Inflammatory macrophage (primary cell): ENCODE data around the gene FBXL12.
"Not testable (repeated sequence)": the region's sequence is repeated elsewhere in the genome, so short reads cannot be mapped to it uniquely, and the experiment has no call there.

ENCODE experiments used
- DNase-seq, 2 donors: peaks; one replicate each; pipeline ENCODE4 v3.0.0-alpha.2; 2020 to 2022

Gene FBXL12

GRCh38 chr19:9838324-9838723, 19.4 kb upstream of the FBXL12 start:
- no peak for DNase-seq

DNA sequence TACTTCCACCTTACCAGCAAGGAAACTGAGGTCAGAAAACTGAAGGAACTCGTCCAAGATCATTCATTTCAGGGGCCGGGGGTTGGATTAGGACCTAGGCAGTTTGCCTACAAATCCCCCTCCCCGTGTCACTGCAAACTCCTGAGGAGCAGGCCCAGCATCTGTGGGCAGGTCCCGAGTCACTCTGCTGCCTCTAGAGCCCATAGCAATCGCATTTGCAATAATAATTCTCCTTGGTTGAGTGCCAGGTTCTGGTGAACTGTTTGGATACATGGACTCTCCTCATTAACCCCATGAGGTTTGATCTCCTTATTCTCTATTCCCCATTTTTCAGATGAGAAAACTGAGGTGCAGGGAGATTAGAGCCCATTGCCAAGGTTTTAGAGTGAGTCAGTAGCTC, 17.1 kb upstream of the FBXL12 start:
- peak; percentile 11 to 16 for DNase-seq

GRCh38 chr19:9835507-9835949, 16.6 kb upstream of the FBXL12 start:
- no peak for DNase-seq

DNA sequence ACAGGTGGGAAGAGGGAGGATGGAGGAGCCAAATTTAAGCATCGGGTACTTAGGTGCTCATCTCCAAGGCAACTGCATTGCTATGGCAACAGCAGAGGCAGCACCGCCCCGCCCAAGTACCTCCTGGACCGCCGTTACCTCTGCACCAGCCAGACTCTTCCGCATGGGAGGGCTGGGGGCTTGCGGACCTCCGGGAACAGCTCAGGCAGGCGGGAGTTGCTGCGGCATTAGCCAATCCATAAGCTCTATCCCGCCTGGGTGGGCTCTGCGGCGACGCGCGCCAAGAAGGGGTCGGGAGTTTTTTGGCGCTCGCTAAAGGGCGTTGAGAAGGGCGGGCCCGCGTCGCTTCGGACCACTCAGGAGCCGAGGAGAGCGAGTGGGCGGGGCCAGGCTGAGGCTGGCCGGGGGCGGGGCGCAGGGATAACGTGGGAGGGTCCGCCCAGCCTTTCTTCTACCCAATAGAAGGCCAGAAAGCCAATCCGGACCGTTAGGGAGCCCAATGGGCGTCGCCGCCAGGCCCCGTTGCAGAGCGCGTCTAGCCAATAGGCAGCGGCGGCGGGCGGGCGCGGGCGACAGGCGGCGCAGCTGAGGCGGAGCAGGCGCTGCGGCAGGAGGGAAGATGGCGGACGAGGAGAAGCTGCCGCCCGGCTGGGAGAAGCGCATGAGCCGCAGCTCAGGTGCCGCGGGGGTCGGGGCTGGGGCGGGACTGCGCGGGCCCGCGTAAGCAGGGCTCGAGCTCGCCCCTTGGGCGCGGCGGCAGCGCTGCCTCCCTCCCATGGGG, 16.0 kb upstream of the FBXL12 start, which contains the start of gene PIN1:
PIN1 (plus strand) TSS at position 593 of the 781 bp plus-strand sequence; CDS start at position 620, 27 bp downstream.
- DNase-seq = peak; percentile 99

GRCh38 chr19:9834307-9834725, 15.4 kb upstream of the FBXL12 start:
- no peak for DNase-seq

DNA sequence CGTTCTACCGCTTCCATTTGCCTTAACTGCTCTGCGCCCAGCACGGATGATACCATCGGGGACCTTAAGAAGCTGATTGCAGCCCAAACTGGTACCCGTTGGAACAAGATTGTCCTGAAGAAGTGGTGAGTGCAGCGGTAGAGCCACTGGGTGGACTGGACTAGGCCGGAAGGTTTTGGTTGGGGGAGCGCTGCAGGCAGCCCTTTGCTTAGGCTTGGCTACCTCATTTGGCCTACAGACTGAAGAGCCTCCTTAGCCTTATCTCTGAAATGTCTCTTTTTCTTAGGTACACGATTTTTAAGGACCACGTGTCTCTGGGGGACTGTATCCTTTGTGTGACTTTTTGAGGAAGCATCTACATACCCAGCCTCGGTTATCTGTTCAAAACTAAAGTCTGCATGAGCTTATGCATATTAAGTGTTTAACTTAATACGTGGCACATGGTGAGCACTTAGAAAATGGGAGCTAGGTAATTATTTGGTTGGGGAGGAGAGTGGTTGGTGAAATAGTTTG, 9.7 kb upstream of the FBXL12 start:
- DNase-seq = no peak

DNA sequence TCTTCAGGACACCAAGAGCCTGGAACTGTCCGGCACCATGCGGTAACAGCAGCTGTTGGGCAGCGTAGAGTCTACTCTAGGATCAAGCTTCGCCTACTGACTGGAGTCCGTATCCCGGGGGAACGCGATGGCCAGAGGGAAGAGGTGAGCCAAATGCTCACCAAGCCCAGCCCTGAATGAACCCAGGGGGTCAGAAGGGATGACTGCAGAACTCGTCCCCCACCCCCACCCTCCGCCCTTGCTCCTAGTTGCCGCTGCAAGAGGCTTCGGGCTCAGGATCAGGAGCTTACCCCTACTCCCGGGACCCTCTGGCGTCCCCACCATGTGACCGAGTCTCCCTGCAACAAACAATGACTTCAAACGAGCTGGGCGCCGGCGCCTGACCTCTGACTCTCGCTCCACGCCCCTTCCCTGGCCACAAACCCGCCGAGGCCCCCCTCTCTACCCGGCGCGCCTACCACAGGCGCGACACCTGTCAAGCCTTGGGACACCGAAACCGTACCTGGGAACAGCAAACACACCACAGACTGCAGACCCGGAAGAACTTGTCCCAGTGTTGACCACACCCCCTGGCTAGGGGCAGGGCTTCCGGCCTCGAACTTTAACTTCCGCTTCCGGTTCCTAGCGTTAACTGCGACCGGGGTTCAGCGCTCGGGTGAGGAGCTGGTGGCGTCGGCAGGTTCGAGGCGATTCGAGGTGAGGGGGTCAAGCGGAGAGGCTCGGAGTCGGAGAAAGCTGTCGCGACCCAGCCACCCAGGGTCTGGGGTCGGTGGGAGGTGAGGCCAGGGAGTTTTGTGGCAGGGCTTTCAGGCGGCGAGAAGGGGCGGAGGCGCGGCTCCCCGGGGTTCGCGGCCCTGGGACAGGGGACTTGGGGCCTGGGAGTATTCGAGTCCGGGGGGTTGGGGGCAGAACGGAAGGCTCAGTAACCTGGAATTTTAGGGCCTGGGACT, 8.7 kb upstream of the FBXL12 start, which contains the start of gene UBL5:
UBL5 (plus strand) TSS at position 630 of the 950 bp plus-strand sequence. CDS start 420 bp downstream, outside the sequence.
- peak; percentile 91 to 92 for DNase-seq

DNA sequence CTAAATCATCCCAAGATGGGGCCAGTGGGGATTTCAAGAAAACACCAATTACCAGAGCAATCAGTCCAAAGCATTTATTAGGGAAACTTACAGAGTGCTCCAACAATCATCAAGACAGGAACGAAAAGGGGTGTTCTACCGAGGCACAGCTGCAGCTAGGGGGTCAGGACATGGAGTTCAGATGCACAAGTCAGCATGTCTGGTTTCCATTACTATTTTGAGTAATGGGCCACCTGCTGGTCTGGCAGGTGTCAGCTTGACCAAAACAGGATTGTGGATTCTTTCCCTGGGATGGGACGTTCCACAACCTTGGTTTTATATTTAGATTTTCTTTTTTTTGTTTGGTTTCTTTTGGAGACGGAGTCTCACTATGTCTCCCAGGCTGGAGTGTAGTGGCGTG, 4.9 kb upstream of the FBXL12 start:
- no peak for DNase-seq

DNA sequence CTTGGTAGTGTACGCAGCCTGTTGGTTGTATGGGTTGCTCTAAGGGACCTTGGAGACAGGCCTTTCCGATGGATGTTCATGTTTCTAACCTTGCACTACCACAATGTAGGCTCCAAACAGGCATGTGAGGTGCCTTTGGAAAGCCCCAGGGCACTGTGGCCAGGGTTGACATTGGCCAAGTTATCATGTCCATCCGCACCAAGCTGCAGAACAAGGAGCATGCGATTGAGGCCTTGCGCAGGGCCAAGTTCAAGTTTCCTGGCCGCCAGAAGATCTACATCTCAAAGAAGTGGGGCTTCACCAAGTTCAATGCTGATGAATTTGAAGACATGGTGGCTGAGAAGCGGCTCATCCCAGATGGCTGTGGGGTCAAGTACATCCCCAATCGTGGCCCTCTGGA, 1.2 kb upstream of the FBXL12 start:
- not testable (repeated sequence) for DNase-seq

- DNase-seq = no peak
Observed at GRCh38 chr19:9819596-9819909, 674 bp upstream of the FBXL12 start.

DNA sequence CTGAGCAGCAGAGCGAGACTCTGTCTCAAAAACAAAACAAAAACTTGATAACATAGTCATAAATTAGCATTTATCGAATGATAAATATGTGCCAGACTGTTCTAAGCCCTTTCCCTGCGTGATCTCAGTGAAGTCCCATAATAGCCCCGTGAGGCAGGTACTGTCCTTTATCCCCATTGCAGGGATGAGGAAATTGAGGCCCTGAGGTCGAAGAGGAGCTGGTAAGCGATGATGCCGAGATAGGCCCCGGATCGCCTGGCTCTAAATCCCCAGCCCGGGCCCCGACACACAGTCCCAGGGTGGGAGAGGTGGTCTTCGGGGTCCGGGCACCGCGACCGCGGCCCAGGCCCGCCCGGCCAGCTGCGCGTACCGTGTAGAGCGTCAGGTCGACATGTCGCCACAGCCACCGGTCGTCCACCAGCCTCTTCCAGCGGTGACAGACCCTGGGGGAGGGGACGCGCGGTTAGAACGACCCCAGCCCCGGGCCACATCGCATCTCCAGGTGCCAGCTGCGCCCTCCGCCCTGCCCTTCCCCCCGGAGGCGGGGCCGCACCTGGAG, 625 bp downstream of the FBXL12 start:
- DNase-seq = no peak

GRCh38 chr19:9811139-9811538, 7.7 kb downstream of the FBXL12 start:
- no peak for DNase-seq

DNA sequence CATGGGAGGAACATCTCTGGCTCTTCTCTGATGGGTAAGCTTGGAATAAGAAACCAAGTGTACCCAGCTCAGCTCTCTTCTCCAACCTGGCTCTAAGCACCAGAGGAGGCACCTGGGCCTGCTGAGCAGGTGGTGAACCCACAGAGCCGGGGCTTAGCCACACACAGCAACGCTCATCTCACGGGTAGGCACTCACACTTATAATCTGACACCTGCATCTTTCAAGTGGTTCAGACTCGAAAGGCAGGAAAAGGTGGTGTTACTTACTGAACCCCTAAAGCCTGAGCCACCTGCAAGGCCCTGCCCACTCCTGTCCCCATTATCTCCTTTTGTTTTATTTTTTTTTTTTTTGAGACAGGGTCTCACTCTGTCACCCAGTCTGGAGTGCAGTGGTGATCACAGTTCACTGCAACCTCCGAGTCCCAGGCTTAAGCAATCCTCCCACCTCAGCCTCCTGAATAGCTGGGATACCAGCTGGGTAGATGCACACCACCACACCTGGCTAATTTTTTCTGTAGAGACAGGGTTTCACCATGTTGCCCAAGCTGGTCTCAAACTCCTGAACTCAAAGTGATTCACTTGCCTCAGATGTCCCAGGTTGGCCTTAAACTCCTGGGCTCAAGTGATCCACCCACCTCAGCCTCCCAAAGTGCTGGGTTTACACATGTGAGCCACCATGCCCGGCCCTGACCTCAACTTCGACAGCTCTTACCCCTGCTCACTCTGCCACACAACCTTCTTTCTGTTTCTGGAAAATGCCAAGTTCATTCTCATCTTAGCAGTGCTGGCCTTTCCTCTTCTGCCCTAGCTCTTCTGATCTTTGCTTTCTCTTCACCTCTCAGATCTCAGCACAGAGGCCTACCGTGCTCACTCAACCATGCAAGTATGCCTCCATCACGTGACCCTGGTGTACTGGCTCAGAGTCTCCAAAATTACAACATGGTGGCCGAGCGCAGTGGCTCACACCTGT, 9.7 kb downstream of the FBXL12 start:
- no peak for DNase-seq

- DNase-seq = no peak
Observed at GRCh38 chr19:9806803-9807202, 12.1 kb downstream of the FBXL12 start.

GRCh38 chr19:9801976-9802375, 16.9 kb downstream of the FBXL12 start:
- no peak for DNase-seq

DNA sequence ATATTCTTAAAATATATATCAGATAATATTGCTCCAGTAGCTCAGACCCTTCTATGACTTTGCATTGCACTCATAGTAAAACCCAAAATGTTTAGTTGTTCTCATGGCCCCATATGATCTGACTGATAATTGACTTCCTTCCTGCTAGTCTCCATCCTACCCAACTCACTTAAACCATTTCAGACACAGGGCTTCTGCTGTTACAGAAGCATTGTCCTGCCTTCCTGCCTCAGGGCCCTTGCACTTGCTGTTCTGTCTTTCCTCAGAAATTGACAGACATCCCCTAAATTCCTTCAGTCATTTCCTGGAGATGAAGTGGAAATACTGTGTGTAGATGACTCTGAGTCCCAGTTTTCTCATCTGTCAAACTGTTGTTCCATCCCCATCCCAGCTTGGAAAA, 19.7 kb downstream of the FBXL12 start:
- no peak for DNase-seq

DNA sequence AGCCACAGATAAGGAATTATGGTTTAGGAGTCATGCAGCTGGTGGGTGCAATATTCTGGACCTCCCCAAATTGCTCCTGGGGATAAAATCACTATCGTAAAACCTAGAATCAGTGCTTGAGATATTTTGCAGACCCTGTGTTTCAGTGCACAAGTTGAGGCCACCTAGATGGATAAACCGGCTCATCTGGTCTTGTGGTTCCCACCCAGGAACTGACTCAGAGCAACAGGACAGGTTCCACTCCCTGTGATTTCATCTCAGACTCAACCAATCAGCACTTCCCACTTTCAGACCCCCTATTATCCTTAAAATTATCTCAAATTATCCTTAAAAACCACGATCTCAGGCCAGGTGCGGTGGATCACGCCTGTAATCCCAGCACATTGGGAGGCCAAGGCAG, 21.0 kb downstream of the FBXL12 start:
- DNase-seq = no peak

DNA sequence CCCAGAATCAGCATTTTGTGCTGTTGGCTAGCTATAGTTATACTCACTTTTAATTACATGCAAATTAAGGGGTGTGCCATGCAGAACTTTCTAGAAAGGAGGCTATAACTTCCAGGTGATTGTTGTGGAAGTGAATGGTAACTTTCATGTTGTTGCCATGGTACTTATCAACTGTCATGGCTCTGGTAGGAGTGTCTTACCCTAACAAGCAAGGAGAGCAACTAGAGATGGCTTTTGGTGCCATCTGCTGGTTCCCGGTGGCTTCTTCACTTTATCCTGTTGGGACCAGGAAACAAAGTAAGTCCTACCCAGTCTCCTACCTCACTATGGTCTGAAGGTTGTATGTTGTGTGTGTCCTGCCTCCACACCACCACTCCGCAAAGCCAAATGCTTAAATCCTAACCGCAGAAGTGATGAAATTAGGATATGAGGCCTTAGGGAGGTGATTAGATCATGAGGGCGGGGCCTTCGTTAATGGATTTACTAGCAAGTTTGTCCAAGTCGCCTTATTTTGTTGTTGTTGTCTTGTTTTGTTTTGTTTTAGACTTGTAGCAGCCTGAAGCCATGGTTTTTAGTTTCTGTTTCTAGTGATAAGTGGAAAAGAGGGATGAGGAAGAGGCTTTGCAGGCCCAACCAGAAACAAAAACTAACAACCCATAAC, 22.6 kb downstream of the FBXL12 start:
- peak; percentile 91 to 96 for DNase-seq

GRCh38 chr19:9793071-9793591, 25.7 kb downstream of the FBXL12 start:
- DNase-seq = peak; percentile 6 to 35

DNA sequence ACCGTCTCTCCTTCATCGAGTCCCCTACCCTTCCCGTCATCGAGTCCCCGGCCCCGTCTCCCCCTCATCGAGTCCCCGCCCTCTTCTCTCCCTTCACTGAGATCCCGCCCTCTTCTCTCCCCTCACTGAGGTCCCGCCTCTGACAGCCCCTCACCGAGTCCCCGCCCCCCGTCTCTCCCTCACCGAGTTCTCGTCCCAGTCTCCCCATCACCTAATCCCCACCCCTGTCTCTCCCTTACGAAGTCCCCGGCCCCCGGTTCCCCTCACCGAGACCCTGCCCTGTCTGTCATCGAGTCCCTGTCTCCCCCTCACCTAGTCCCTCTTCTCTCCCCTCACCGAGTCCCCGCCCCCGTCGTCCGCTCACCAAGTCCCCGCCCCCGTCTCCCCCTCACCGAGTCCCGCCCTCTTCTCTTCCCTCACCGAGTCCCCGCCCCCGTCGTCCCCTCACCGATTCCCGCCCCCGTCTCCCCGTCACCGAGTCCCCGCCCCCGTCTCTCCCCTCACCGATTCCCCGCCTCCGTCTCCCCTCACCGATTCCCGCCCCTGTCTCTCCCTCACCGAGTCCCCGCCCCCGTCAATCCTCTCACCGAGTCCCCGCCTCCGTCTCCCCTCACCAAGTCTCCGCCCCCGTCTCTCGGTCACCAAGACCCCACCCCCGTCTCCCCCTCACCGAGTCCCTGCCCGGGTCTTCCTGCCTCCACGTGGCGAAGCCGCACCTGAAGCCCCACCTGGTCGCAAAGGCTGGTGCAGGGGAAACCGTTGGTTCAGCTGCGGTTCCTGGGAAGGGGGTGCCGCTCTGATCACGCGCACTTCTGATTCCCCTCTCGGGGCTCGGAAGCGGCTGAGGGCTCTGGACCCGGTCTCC, 26.4 kb downstream of the FBXL12 start:
- DNase-seq = peak; percentile 76 to 81
